ENCODE data around the gene AKTIP. TPM values are rescaled to one million over a fixed set of nuclear protein-coding genes. Genes with fewer than 3 reads are reported as not detected.

The AKTIP gene
- polyA plus RNA-seq, 2 donors = 22.5 to 27.2 TPM

GRCh38 chr16:53456625-53457024, 46.4 kb downstream of the AKTIP start:
- 78 to 83% methylated on average over 2 of the region's 2 CpGs for WGBS, 2 donors
- Histone ChIP-seq H3K27me3 (ENCODE audit: control insufficient read depth in 1 of 2, insufficient read depth in 2 of 2, low read length in 2 of 2) (no peaks in the 10 kb centered on the region), H3K27ac (ENCODE audit: low read depth in 2 of 2, low read length in 1 of 2) (no peak overlapping the region), H3K4me3 (ENCODE audit: low read depth in 1 of 2, low read length in 2 of 2) (no peak overlapping the region), H3K36me3 (ENCODE audit: control insufficient read depth in 2 of 2, insufficient read depth in 2 of 2, low read length in 1 of 2) (peaks cover 10 to 11% of the 10 kb centered on the region in 2 donors), H3K9me3 (ENCODE audit: control insufficient read depth in 2 of 2, insufficient read depth in 1 of 2, low read depth in 1 of 2, low read length in 1 of 2) (no peaks in the 10 kb centered on the region), H3K4me1 (ENCODE audit: control insufficient read depth in 2 of 2, insufficient read depth in 2 of 2, low read length in 1 of 2) (no peaks in the 10 kb centered on the region)

DNA sequence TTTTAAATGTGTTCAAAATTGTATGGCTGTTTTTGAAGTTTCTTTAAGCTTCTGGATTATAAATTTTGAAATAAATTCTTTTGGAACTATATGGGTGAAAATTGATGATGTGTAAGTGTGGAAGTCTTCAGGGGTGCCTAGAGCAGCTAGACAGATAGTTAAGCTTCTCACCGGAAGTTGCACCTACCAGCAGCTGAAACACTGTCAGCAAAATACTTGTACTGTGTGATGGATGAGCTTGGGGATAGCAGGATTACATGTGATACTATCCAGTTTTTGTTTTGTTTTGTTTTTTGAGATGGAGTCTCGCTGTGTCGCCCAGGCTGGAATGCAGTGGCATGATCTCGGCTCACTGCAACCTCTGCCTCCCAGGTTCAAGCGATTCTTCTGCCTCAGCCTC, 49.1 kb downstream of the AKTIP start:
- Histone ChIP-seq H3K4me1 (ENCODE audit: control insufficient read depth in 2 of 2, insufficient read depth in 2 of 2, low read length in 1 of 2) (no peaks in the 10 kb centered on the region), H3K9me3 (ENCODE audit: control insufficient read depth in 2 of 2, insufficient read depth in 1 of 2, low read depth in 1 of 2, low read length in 1 of 2) (no peaks in the 10 kb centered on the region), H3K36me3 (ENCODE audit: control insufficient read depth in 2 of 2, insufficient read depth in 2 of 2, low read length in 1 of 2) (peaks cover 4 to 11% of the 10 kb centered on the region in 2 donors), H3K27me3 (ENCODE audit: control insufficient read depth in 1 of 2, insufficient read depth in 2 of 2, low read length in 2 of 2) (no peaks in the 10 kb centered on the region), H3K27ac (ENCODE audit: low read depth in 2 of 2, low read length in 1 of 2) (no peak overlapping the region), H3K4me3 (ENCODE audit: low read depth in 1 of 2, low read length in 2 of 2) (no peak overlapping the region)
- WGBS, 2 donors = 94 to 95% methylated on average over 5 of the region's 5 CpGs

GRCh38 chr16:53449816-53450517, 53.0 kb downstream of the AKTIP start:
- Histone ChIP-seq H3K27ac (ENCODE audit: low read depth in 2 of 2, low read length in 1 of 2) (no peak overlapping the region), H3K36me3 (ENCODE audit: control insufficient read depth in 2 of 2, insufficient read depth in 2 of 2, low read length in 1 of 2) (peaks cover 2 to 9% of the 10 kb centered on the region in 2 donors)

GRCh38 chr16:53446090-53446489, 56.9 kb downstream of the AKTIP start:
- H3K27me3 ChIP-seq (ENCODE audit: control insufficient read depth in 1 of 2, insufficient read depth in 2 of 2, low read length in 2 of 2) = no peaks in the 10 kb centered on the region
- H3K9me3 ChIP-seq (ENCODE audit: control insufficient read depth in 2 of 2, insufficient read depth in 1 of 2, low read depth in 1 of 2, low read length in 1 of 2) = no peaks in the 10 kb centered on the region
- H3K27ac ChIP-seq (ENCODE audit: low read depth in 2 of 2, low read length in 1 of 2) = no peak overlapping the region
- H3K36me3 ChIP-seq (ENCODE audit: control insufficient read depth in 2 of 2, insufficient read depth in 2 of 2, low read length in 1 of 2) = peaks cover 2 to 11% of the 10 kb centered on the region in 2 donors
- WGBS, 2 donors = 69 to 92% methylated on average over 3 of the region's 3 CpGs
- H3K4me3 ChIP-seq (ENCODE audit: low read depth in 1 of 2, low read length in 2 of 2) = no peak overlapping the region
- H3K4me1 ChIP-seq (ENCODE audit: control insufficient read depth in 2 of 2, insufficient read depth in 2 of 2, low read length in 1 of 2) = no peaks in the 10 kb centered on the region

More at GRCh38 chr16:53449816-53450517, 53.0 kb downstream of the AKTIP start:
- Histone ChIP-seq H3K9me3 (ENCODE audit: control insufficient read depth in 2 of 2, insufficient read depth in 1 of 2, low read depth in 1 of 2, low read length in 1 of 2) (no peaks in the 10 kb centered on the region), H3K27me3 (ENCODE audit: control insufficient read depth in 1 of 2, insufficient read depth in 2 of 2, low read length in 2 of 2) (no peaks in the 10 kb centered on the region), H3K4me3 (ENCODE audit: low read depth in 1 of 2, low read length in 2 of 2) (no peak overlapping the region), H3K4me1 (ENCODE audit: control insufficient read depth in 2 of 2, insufficient read depth in 2 of 2, low read length in 1 of 2) (no peaks in the 10 kb centered on the region)
- WGBS, 2 donors = 81 to 86% methylated on average over 4 of the region's 4 CpGs

DNA sequence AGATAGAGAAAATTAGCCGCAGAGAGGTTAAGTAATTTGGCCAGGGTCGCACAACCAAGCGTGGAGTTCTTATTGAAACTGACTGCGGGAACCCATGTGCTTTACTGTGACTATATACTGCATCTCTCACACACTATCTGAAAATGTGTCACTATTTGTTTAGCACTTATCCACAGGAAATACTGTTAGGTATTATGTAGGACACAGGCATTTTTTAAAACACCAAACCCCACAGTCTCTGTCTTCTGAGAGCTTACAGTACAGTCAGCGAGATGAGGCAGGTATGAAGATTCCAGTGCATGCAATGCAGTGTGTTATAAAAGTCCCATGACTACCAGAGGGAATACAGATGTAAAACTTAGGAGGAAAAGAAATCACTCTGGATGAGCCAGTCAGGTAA, 57.5 kb downstream of the AKTIP start:
- Histone ChIP-seq H3K27me3 (ENCODE audit: control insufficient read depth in 1 of 2, insufficient read depth in 2 of 2, low read length in 2 of 2) (no peaks in the 10 kb centered on the region), H3K4me3 (ENCODE audit: low read depth in 1 of 2, low read length in 2 of 2) (no peak overlapping the region), H3K36me3 (ENCODE audit: control insufficient read depth in 2 of 2, insufficient read depth in 2 of 2, low read length in 1 of 2) (peaks cover 2 to 14% of the 10 kb centered on the region in 2 donors), H3K4me1 (ENCODE audit: control insufficient read depth in 2 of 2, insufficient read depth in 2 of 2, low read length in 1 of 2) (no peaks in the 10 kb centered on the region), H3K9me3 (ENCODE audit: control insufficient read depth in 2 of 2, insufficient read depth in 1 of 2, low read depth in 1 of 2, low read length in 1 of 2) (no peaks in the 10 kb centered on the region), H3K27ac (ENCODE audit: low read depth in 2 of 2, low read length in 1 of 2) (no peak overlapping the region)
- 92 to 93% methylated on average over 5 of the region's 5 CpGs for WGBS, 2 donors

Other genes starting within 250 kb of the AKTIP start
- gene RBL2, start 68.7 kb downstream of the AKTIP start, polyA plus RNA-seq = 10 to 100 TPM; 24.3 to 26.9 TPM
- 1 to 10 TPM; 1.3 to 1.7 TPM for gene RPGRIP1L, start 200.7 kb upstream of the AKTIP start, polyA plus RNA-seq
- 10 to 100 TPM in 1 of 2 donors, 1 to 10 TPM in 1; 5.3 to 14.7 TPM for gene FTO, start 200.9 kb upstream of the AKTIP start, polyA plus RNA-seq

Data from esophagus (tissue), 2 donors.